HG03439 (cell line): ENCODE results near the gene LTBP3.
A peak's percentile ranks its signal among the peaks of the same experiment; 100 is the strongest.

Source experiments
- ATAC-seq: cut with Tn5 transposase; IDR thresholded peaks from one replicate; pipeline ENCODE4 v1.9.1; 2021; ENCODE audit warnings: mild to moderate bottlenecking, moderate library complexity; ENCODE audit not compliant: unreplicated experiment

LTBP3 gene

DNA sequence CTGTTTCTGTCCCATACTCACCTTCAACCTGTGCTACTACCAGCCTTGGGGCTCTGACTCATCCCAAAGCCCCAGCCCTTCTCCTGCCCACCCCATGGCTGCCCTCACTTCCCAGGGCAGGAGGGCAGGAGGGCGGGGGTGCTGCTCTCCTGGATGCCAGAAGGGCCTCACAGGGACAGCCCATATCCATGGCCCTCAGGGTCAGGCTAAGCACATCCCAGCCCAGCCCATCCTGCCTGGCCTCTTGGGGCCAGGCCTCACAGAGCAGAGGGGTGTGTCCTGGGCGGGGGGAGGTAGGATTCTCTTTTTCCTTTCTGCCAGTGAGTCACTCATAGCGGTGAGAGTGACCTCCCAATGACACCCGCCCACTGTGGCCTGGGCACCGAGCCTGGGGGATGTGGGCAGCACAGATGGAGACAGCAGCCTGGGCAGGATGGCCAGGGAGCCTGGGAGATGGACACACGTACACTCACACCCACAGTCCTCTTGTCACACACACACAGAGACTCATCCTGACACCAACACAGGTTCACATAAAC lies 2.4 kb downstream of the LTBP3 start:
- ATAC-seq: no peak

DNA sequence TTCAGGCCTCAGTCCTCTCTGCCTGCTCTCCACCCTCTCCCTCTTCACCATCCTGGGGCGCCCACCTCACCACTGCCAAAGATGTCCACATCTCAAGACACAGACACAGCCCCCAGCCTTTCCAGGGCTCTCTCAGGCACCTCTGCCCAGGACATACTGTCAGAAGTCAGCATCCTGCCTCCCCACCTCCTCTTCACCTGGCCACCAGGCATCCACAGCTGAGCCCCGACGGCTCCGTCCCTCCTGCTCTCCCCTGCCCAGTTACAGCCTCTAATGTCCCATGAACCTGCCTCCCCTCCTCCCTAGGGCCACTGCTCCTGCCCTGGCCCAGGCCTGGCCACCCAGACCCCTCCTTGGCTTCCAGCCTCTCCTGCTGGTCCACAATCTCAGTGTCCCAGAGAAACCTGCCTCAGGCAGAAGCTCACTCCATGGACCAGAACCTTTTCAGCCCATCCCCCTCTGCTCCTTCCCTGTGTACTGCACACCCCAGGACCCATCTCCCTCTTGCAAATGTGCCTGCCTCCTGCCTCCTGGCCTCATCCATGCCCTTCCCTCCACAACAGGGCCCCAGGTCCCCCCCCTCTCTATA lies 3.2 kb downstream of the LTBP3 start:
- no peak for ATAC-seq

DNA sequence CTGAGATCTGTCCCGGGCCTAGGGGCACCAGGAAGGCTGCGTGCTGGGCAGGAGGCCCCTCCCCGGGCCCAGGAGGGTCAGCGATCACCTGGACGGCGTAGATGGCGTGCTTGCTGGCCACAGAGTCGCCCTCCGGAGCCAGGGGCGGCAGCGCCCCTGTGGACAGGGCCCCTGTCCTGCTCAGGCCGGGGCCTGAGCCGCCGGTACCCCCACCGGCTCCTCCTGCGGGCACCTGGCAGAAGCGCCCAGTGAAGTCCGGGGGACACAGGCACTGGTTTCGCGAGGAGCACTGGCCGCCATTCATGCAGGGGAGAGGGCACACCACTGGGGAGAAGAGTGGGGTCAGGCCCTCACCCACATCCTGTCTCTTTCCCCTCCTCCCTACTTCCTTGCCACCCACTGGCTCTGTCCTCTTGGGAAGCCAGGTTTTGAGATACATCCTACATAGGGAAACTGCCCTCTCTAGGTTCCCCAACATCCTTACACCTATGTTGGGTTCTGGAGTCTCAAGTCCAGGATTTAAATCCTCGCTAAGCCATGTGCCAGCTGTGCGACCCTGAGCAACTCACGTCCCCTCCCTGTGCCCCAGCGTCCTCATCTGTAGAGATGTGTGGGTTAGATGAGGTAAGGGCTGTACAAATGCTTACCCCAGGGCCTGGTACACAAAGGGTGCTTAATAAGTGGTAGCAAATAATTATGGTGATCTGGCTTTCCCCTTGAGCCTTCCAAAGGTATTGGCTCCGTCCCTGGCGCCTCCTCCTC lies 3.9 kb downstream of the LTBP3 start:
- ATAC-seq: no peak

DNA sequence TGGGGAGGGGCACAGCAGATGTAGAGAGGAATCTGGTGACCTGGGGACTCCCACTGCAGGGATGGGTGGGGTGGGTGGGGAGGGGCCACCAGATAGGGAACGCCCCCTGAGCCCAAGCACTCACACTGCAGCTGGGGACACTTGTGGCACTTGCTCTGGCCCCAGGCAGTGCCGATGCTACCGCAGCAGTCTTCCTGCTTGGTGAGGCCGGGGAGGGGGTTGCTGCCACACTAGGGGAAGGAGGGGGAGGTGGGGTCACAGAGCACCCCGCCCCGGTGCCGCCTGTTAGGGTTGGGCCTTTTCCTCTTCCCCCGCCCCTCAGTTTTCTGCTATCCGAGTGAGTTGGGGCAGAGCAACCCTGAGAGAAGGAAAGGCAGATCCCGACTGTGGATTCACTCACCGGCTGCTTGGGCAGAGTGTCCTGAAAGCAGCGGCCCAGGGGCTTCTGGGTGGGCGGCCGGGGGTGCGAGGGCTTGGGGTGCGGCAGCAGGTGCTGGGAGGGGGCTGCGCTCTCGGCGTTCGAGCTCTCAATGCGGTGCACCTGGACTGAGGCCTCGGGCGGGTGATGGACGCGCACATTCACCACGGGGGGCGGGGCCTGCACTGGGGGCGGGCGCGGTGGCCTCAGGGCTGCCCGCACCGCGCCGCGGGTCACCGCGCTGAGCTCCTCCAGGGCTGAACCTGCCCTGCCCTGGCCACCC lies 4.7 kb downstream of the LTBP3 start:
- ATAC-seq: no peak

DNA sequence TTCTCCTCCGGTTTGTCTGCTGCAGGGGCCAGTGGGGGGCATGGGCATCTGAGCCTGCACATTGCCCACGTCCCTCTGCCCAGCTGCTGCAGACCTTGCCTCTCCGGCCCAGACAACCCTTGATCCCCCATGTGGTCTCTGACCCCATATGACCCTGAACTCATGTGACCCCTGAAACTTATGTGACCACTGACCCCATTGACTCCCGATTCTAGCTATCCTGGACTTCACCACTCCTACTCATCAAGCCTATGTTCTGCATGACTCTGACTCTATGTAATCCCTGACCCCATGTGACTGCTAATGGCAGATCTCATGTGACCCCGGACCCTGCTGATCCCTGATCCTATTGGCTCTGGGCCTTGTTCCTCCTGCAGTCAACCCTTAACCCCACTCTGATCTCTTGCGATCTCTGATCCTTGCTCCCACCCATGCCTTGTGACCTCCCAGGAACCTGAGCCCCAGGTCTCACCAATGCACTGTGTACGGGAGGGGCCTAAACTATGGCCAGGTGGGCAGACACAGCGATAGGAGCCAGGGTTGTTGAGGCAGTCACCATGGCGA lies 5.7 kb downstream of the LTBP3 start:
- no peak for ATAC-seq

DNA sequence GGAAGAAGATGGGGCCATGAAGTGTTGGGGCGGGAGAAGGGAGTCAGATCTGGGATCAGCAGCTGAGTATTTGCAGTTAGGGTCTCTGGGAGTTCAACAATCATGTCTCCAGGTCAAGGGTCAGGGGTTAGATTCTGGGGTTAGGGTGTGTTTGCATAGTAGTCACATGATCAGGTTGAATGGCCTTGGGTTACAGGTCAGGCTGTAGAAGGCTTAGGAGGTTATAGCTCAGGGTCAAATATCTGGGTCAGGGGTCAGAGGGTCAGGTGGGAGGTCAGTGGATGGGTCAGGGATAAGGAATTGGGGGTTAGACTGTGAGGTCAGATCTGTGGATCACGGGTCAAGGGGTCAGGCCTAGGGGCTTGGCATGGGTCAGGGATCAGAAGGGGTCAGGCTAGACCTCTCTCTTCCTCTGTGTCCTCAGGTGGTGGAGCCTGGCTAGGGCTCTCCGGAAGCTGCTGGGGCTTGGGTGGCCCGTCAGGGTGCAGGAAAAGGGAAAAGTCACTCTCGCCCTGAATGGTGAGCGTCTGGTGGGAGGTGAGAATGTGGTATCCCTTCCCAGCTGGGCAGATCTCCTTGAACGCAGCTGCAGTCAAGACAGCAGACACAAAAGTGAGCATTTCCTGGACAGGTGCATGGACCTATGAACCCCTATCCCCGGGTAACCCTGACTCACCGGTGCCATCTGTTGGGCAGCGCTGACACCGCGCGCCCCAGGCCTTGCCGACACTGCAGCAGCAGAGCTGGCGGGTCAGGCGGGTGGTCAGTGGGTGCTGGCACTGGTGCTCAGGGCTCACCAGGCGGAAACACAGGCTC lies 6.4 kb downstream of the LTBP3 start:
- no peak for ATAC-seq

DNA sequence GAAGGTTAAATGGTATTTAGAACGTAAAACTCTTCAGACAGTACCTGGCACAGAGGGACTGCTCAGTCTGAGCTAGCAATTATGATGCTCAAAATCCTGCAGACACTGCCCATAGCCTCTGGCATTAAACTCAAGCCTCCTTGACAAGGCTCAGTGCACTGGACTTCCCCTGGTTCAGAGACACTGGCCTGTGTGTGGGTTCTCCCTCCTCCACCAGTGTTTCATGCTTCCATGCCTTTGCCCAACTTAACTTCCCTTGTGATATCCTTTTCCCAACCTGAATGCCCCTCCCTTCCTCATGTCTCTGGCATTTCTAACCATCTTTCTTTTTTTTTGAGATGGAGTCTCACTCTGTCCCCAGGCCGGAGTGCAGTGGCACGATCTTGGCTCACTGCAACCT lies 9.1 kb downstream of the LTBP3 start:
- ATAC-seq: no peak

DNA sequence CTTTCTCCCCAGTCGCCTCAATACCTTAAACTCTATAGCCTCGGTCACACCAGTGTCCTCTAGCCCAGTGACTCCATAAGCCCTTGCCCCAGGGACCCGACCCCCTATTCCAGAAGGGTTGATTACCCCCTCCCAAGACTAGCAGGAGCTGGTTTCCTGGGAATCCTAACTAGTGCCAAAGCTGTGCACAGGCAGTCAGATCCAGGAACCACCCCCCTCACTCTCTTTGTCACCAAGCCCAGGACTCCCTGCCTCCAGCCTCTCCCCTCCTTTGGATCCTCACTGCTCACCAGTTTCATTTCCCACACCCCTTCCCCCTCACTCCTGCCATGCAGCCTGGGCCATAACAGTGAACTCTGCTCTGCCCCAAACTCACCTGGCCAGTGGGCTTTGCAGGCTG lies 9.8 kb downstream of the LTBP3 start:
- ATAC-seq: no peak

DNA sequence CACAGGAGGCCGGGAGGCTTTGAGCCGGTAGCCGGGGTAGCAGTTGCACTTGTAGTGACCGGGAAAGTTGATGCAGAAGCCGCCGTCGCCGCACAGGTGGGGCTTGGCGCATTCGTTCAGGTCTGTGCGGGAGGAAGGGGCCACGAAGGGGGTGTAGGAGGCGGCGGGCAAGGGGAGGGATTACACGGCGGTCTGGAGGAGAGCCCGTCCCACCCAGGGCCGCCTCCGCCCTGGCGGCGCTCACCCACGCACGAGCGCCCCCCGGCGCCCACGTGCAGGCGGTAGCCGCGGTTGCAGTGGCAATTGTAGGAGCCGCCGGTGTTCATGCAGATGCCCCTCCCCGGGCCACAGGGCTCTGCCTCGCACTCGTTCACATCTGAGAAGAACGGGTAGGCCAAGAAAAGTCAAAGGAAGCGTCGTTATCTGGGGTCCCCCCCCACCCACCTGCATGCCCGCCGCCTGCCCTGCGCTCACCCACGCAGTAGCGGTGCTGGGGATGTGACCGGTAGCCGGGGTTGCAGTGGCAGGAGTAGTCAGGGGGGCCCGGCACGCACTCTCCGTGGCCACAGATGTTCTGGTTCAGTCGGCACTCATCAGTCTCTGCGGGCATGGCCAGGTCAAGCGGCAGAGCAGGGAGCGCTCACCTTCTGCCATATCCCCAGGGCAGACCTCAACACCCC lies 10.6 kb downstream of the LTBP3 start:
- ATAC-seq: no peak

DNA sequence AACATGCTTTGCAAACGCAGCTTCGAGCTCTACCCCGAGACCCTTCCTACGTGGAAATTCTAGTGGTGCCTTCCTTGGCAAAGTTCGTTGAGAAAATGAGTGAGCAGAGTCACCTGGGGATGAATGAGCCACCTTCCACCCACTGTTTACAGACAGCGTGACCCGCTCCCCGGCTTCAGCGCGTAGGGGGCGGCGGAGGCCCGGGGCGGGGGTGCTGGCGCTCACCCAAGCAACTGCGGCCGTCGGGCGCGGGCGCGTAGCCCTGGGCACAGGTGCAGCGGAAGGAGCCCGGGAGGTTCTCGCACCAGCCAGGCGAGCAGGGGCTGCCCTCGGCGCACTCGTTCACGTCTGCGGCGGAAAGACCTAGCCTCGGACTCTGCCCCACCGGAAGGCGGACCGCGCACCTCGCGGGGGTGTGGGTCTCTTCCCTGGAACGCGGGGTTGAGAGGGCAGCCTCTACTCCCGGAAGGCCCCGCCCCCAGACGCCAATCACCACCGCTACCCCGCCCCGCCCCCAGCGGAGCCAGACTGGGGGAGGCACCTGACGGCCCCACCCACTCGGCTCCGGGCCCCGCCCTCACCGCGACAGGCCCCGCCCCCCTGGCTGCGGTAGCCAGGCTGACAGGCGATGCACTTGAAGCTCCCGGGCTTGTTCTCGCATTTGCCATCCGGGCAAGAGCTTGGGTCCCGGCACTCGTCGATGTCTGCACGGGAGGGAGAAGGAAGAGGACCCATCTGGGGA lies 11.8 kb downstream of the LTBP3 start:
- ATAC-seq: peak; percentile 72

DNA sequence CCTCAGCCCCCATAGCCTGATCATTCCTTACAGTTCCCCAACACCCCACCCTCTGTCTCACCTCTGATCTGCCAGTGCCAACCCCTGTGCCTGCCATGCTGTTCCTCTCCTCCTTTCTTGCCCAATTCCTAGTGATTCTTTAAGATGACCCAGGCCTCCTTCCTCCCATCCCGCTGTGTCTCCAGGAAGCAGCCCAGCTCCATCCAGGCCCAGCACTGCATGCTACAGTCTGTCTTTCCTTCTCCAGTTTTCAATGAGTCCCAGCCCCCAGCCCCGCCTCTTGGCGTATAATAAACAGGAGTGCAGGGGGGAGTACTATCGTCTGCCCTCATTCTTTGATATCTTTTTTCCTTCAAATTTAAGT lies 12.3 kb downstream of the LTBP3 start:
- no peak for ATAC-seq

DNA sequence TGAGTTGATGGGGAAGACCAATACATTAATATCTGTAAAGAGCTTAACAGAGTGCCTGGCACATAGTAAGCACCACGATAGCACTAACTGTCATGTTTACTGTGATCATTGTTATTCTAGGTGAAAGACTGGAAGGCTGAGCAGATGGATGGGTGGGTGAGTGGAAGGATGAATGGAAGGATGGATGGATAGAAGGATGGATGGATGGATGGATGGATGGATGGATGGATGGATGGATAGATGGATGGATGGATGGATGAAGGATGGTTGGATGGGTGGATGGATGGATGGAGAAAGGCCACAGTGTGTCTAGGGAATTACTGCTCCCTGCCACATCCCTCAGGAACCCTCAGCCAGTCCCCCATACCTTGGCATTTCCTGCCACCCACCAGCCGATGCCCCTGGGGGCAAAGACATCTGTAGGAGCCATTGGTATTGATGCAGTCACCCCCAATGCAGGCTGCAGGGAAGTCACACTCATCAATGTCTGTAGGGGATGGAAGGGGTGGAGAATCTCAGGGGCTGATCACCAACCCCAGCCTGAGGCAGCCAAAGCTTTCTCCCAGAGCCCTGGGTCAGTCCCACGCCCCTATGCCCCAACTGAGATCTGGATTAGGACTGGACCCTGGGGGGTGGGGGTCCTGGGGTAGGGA lies 15.3 kb downstream of the LTBP3 start:
- no peak for ATAC-seq

DNA sequence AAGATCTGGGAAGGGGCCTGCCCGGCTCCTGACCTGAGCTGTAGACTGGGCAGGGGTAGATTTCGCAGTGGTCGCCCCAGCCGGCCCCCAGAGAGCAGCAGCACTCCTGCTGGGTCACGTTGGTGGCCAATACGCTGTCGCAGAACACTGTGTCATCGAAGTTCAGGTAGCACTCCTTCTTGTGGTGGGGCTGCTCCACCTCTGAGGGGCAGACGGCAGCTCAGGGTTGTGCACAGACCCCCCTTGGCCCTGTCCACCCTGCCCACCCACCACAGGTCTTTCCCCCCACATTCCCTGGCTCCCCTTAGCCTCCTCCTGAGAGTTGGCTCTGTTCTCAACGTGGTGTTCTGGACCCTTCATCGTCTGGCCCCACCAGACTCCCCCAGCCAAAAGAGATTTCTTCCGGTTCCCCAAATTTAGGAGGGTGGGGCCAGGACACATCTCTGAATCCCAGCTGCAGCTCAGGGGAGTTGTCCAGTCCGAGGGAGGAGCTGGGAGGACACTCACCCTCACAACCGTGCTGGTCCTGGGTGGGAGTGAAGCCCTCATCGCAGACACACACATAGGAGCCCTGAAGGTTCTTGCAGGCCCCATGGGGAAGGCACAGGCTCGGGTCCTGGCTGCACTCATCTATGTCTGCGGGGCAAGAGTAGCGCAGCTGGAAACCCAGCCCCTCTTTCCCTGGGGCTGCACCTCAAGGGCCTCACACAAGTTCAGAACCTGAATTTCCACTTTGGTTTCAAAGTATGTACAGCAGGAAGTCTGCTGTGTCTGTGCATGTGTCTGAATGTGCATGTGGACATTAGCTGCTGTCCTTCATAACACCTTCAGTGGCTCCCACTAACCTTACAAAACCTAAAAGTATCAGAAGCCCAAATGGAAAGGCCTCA lies 16.8 kb downstream of the LTBP3 start:
- ATAC-seq: no peak

DNA sequence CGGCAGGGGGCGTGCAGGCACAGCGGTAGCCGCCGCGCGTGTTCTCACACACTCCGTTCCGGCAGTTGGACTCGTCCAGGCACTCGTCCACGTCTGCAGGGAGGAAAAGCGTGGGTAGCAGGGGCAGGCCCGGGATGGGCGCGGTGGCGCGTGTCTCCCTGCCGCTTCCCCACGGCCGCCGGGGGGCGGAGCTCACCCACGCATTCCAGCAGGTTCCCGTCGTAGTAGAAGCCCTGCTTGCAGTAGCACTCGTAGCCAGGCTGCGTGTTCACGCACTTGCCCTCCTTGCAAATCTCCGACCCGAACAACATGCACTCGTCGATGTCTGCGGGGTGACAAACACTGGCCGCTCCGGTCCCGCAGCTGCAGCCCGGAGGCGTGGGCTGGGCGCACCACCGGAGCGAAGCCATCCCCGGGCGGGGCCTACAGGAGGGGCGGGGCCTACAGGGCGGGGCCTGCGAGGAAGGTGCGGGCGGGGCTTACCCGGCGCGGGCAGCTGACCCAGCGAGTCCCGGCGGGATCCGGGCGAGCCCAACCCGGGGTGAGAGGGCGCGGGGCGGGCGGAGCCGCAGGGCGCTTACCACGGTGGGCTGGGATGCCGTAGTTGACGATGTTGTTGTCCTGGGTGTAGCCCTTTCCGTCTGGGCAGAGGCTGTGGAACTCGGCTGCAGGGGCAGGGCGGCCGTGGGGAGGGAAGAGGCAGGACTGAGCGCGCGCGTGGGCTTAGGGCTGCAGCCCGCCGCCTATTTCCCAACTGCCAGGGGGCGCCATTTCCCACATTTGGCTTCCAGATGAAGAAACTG lies 17.7 kb downstream of the LTBP3 start:
- ATAC-seq: peak; percentile 63

DNA sequence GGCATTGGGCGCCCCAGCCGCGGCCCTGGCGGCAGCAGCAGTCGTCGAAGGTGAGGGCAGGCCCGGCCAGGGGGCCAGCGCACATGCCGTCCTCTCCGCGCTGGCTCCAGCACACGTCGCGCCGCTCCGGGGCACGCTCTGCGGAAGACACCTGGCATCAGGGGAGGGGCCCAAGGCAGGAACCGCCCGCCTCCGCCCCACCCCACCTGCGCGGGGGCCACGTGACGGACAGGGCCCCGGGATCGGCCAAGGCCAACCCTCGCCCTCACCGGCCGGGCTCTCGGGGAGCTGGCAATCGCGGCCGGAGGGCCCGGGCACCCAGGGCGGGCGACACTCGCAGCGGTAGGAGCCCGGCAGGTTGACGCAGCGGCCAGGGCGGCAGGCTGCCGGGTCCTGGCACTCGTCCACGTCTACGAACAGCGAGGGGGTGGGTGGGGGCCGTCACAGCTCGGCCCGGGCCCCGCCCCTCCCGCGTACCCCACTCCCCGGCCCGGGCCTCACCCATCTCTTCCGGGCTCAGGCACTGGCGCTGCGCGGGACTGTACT lies 18.3 kb downstream of the LTBP3 start:
- ATAC-seq: peak; percentile 53

DNA sequence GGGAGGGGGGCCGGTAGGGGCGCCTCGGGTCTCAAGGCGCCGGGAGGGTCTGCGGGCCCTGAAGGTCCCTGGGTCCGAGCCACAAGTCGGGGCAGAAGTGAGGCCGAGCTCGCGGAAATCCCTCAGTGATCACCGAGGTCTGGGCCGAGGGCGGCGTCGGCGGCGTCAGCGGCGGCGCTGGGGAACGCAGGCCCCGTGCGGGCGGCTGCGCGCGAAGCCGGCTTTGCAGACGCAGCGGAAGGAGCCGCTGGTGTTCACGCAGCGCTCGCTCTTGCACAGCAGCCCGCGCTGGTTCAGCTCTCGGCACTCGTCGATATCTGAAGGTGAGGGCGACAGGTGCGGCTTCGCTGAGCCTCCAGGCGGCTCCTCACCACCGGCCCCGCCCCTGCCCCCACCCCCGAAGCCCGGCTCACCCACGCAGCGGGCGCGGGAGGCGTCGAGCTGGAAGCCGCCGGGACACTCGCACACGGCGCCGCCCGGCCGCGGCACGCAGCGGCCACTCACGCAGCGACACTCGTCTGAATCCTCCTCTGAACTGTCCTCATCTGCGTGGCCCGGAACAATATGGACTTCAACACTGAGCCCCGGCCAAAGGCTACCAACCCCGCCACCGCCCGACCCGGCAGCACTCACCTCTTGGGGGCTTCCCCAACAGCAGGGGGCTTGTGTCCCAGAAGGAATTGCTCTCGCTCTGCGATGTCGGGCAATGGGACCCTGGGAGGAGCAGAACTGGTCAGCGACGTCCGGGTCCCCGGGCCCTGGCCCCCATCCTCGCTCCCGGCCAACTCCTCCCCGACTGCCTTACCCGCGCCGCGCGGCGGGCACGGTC lies 19.0 kb downstream of the LTBP3 start:
- no peak for ATAC-seq
